ENCODE measurements around the gene UBE2V1.
"Not testable (repeated sequence)": the region's sequence is repeated elsewhere in the genome, so short reads cannot be mapped to it uniquely, and the experiment has no call there.

Gene UBE2V1

GRCh38 chr20:50096237-50096636, 16.7 kb downstream of the UBE2V1 start:
- DNase-seq (ENCODE audit: low read depth in 2 of 2), result no peak

GRCh38 chr20:50095476-50096078, 17.4 kb downstream of the UBE2V1 start:
- no peak for DNase-seq (ENCODE audit: low read depth in 2 of 2)

- DNase-seq (ENCODE audit: low read depth in 2 of 2), result no peak
These were observed 18.4 kb downstream of the UBE2V1 start for GRCh38 chr20:50094522-50094921.

- no peak for DNase-seq (ENCODE audit: low read depth in 2 of 2)
These were observed 19.7 kb downstream of the UBE2V1 start for GRCh38 chr20:50093240-50093639.

- no peak for DNase-seq (ENCODE audit: low read depth in 2 of 2)
These were observed 20.5 kb downstream of the UBE2V1 start for GRCh38 chr20:50092436-50092835.

- no peak for DNase-seq (ENCODE audit: low read depth in 2 of 2)
These were observed 23.2 kb downstream of the UBE2V1 start for GRCh38 chr20:50089787-50090177.

GRCh38 chr20:50089140-50089786, 23.7 kb downstream of the UBE2V1 start:
- no peak for DNase-seq (ENCODE audit: low read depth in 2 of 2)

- DNase-seq (ENCODE audit: low read depth in 2 of 2), result no peak
These were observed 24.9 kb downstream of the UBE2V1 start for GRCh38 chr20:50088022-50088421.

GRCh38 chr20:50085481-50086365, 27.2 kb downstream of the UBE2V1 start:
- no peak for DNase-seq (ENCODE audit: low read depth in 2 of 2)

GRCh38 chr20:50085146-50085480, 27.8 kb downstream of the UBE2V1 start:
- DNase-seq (ENCODE audit: low read depth in 2 of 2), result no peak

- no peak for DNase-seq (ENCODE audit: low read depth in 2 of 2)
These were observed 29.9 kb downstream of the UBE2V1 start for GRCh38 chr20:50083034-50083433.

GRCh38 chr20:50082056-50082455, 30.9 kb downstream of the UBE2V1 start:
- not testable (repeated sequence) for DNase-seq (ENCODE audit: low read depth in 2 of 2)

GRCh38 chr20:50077818-50078601, 34.9 kb downstream of the UBE2V1 start:
- DNase-seq (ENCODE audit: low read depth in 2 of 2), result no peak

- DNase-seq (ENCODE audit: low read depth in 2 of 2), result no peak
These were observed 39.5 kb downstream of the UBE2V1 start for GRCh38 chr20:50073500-50073899.

- peak; percentile 78 for DNase-seq (ENCODE audit: low read depth in 2 of 2)
These were observed 41.7 kb downstream of the UBE2V1 start for GRCh38 chr20:50071039-50071888.

GRCh38 chr20:50070361-50070760, 42.6 kb downstream of the UBE2V1 start:
- no peak for DNase-seq (ENCODE audit: low read depth in 2 of 2)

- no peak for DNase-seq (ENCODE audit: low read depth in 2 of 2)
These were observed 44.8 kb downstream of the UBE2V1 start for GRCh38 chr20:50068041-50068651.

GRCh38 chr20:50067461-50067860, 45.5 kb downstream of the UBE2V1 start:
- no peak for DNase-seq (ENCODE audit: low read depth in 2 of 2)

- DNase-seq (ENCODE audit: low read depth in 2 of 2), result no peak
These were observed 45.9 kb downstream of the UBE2V1 start for GRCh38 chr20:50067018-50067417.

- DNase-seq (ENCODE audit: low read depth in 2 of 2), result no peak
These were observed 46.7 kb downstream of the UBE2V1 start for GRCh38 chr20:50066161-50066834.
